Measurements from ENCODE around the gene ZNRD2.
A peak's percentile ranks its signal among the peaks of the same experiment; 100 is the strongest.

GRCh38 chr11:65540290-65541092 lies 29.8 kb upstream of the ZNRD2 start:
- TF ChIP-seq, protein P1, sequence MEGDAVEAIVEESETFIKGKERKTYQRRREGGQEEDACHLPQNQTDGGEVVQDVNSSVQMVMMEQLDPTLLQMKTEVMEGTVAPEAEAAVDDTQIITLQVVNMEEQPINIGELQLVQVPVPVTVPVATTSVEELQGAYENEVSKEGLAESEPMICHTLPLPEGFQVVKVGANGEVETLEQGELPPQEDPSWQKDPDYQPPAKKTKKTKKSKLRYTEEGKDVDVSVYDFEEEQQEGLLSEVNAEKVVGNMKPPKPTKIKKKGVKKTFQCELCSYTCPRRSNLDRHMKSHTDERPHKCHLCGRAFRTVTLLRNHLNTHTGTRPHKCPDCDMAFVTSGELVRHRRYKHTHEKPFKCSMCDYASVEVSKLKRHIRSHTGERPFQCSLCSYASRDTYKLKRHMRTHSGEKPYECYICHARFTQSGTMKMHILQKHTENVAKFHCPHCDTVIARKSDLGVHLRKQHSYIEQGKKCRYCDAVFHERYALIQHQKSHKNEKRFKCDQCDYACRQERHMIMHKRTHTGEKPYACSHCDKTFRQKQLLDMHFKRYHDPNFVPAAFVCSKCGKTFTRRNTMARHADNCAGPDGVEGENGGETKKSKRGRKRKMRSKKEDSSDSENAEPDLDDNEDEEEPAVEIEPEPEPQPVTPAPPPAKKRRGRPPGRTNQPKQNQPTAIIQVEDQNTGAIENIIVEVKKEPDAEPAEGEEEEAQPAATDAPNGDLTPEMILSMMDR (IDR thresholded peaks at IDR 0.05), result peak; percentile 67 to 97 (median 91)
- TF ChIP-seq POLR2A (IDR thresholded peaks at IDR 0.05), result peak in 2 of 3 donors; percentile 42 to 49
